HepG2 (cell line): ENCODE data around the gene TMEM74B. TPM values are rescaled to one million over a fixed set of nuclear protein-coding genes. Genes with fewer than 3 reads are reported as not detected.
A peak's percentile ranks its signal among the peaks of the same experiment; 100 is the strongest.

ENCODE experiments used
- ATAC-seq: fragments of 200-7000 bp; cut with Tn5 transposase; 3 replicates; pipeline ENCODE4 v1.9.1; 2020; ENCODE audit warnings: mild to moderate bottlenecking, moderate library complexity
- BruUV-seq: library from RNA; stranded (reverse); fragments of 400-500 nt; replicated peaks from 2 replicates; lab custom pipeline; 2021; lab: Mats Ljungman, UMichigan
- CTCF ChIA-PET: fragments of 300-600 bp; formaldehyde crosslinking; extraction: SDS; loops from one replicate; lab custom pipeline; 2021; ENCODE audit warnings: low total read pairs, inconsistent platforms, low intra/inter-chr PET ratio; lab: Yijun Ruan, JAX
- POLR2A ChIA-PET: fragments of 350-600 bp; sonication (Branson Sonifier 250); formaldehyde crosslinking; loops from one replicate; lab custom pipeline; 2020; ENCODE audit warnings: antibody characterized with exemption, inconsistent platforms; lab: Yijun Ruan, JAX
- DNase-seq: peaks from one replicate; pipeline ENCODE4 v3.0.0-alpha.2; 2015; ENCODE audit warnings: low spot score
- FAIRE-seq: peaks from 3 replicates; lab custom pipeline; 2011; peaks lifted over from hg19 to GRCh38; lab: Jason Lieb, UNC
- H2AFZ ChIP-seq: one replicate; pipeline ENCODE4 v1.6.1; 2011; ENCODE audit warnings: low read length, inconsistent platforms
- H3K27ac ChIP-seq: fragments of 300-600 bp; 3 replicates; pipeline ENCODE4 v1.8.0; 2011; ENCODE audit warnings: mixed run types, mild to moderate bottlenecking, mixed read lengths, low read length, inconsistent platforms; ENCODE audit not compliant: insufficient read depth; ENCODE audit errors: extremely low read length
- H3K27me3 ChIP-seq, 2 experiments: fragments of 200-600 bp in 1 of 2; 2 replicates in 1 of 2; 3 replicates in 1 of 2; pipeline versions ENCODE4 v1.6.0 to v1.8.0; 2011; ENCODE audit warnings: low read length in 2 of 2, mild to moderate bottlenecking in 2 of 2, moderate library complexity in 2 of 2, inconsistent platforms in 1 of 2; ENCODE audit not compliant: insufficient read depth in 2 of 2, control insufficient read depth in 1 of 2
- H3K36me3 ChIP-seq, 2 experiments: fragments of 200-600 bp in 1 of 2; replicated peaks in 1 of 2; 2 replicates in 1 of 2; 3 replicates in 1 of 2; pipeline versions ENCODE4 v1.5.1 to v1.8.0; 2011; ENCODE audit warnings: low read length in 2 of 2, inconsistent platforms in 1 of 2; ENCODE audit not compliant: insufficient read depth in 2 of 2, control insufficient read depth in 1 of 2
- H3K4me1 ChIP-seq: 2 replicates; pipeline ENCODE4 v1.5.1; 2012; ENCODE audit warnings: low read length, inconsistent platforms; ENCODE audit not compliant: insufficient read depth
- H3K4me2 ChIP-seq: 2 replicates; pipeline ENCODE4 v1.6.0; 2011; ENCODE audit warnings: low read depth, low read length, inconsistent platforms
- H3K4me3 ChIP-seq, 3 experiments: fragments of 200-600 bp in 1 of 3; sonication (generic), shearing (Covaris generic) in 1 of 3; replicated peaks in 1 of 3; 2 replicates each; pipeline ENCODE4 v1.5.1; 2011 to 2016; ENCODE audit warnings: low read length in 3 of 3, inconsistent platforms in 2 of 3, low read depth in 2 of 3, mild to moderate bottlenecking in 2 of 3, control low read depth in 1 of 3, mixed read lengths in 1 of 3; ENCODE audit not compliant: insufficient read depth in 1 of 3
- H3K79me2 ChIP-seq: one replicate; pipeline ENCODE4 v1.6.1; 2011; ENCODE audit warnings: low read length, inconsistent platforms; ENCODE audit not compliant: insufficient read depth
- H3K9ac ChIP-seq: 2 replicates; pipeline ENCODE4 v1.6.0; 2011; ENCODE audit warnings: mild to moderate bottlenecking, low read depth, low read length, inconsistent platforms; ENCODE audit not compliant: insufficient read depth
- H3K9me3 ChIP-seq: 2 replicates; pipeline ENCODE4 v1.5.1; 2012; ENCODE audit warnings: mild to moderate bottlenecking, low read length
- H4K20me1 ChIP-seq: 2 replicates; pipeline ENCODE4 v1.6.0; 2011; ENCODE audit warnings: inconsistent platforms, mild to moderate bottlenecking, low read length, moderate library complexity; ENCODE audit not compliant: insufficient read depth
- ARNT ChIP-seq: fragments of 450-650 bp; IDR thresholded peaks from 2 replicates; pipeline ENCODE4 v1.6.1; 2017
- ATM ChIP-seq: fragments of 450-650 bp; IDR thresholded peaks from 2 replicates; pipeline ENCODE4 v1.7.1; 2017; ENCODE audit warnings: mild to moderate bottlenecking, borderline replicate concordance
- FOSL1 ChIP-seq: sonication (generic); formaldehyde crosslinking; IDR thresholded peaks from 2 replicates; pipeline ENCODE4 v1.9.0; 2021; ENCODE audit warnings: missing genetic modification reagents, borderline replicate concordance
- FOXC1 ChIP-seq: sonication (generic); formaldehyde crosslinking; IDR thresholded peaks from 2 replicates; pipeline ENCODE4 v1.8.0; 2022; ENCODE audit warnings: mild to moderate bottlenecking, missing genetic modification reagents, borderline replicate concordance
- FOXP4 ChIP-seq: sonication (generic); formaldehyde crosslinking; IDR thresholded peaks from 2 replicates; pipeline ENCODE4 v1.4.0; 2020; ENCODE audit warnings: missing genetic modification reagents
- HDAC1 ChIP-seq: sonication (generic); formaldehyde crosslinking; IDR thresholded peaks from 2 replicates; pipeline ENCODE4 v1.5.1; 2020; ENCODE audit warnings: mild to moderate bottlenecking, missing genetic modification reagents
- HNRNPK ChIP-seq: fragments of 200-400 bp; formaldehyde crosslinking; IDR thresholded peaks from 2 replicates; pipeline ENCODE4 v1.6.1; 2018; ENCODE audit warnings: low read length, low read depth, moderate library complexity, mild to moderate bottlenecking; ENCODE audit not compliant: poor library complexity, severe bottlenecking
- KLF6 ChIP-seq: IDR thresholded peaks from 2 replicates; pipeline ENCODE4 v1.8.0; 2016; ENCODE audit warnings: missing biosample characterization, missing genetic modification reagents
- ZKSCAN5 ChIP-seq: sonication (generic); formaldehyde crosslinking; IDR thresholded peaks from 2 replicates; pipeline ENCODE4 v1.5.1; 2020; ENCODE audit warnings: mild to moderate bottlenecking, missing genetic modification reagents
- ZNF230 ChIP-seq: sonication (generic); formaldehyde crosslinking; IDR thresholded peaks from 2 replicates; pipeline ENCODE4 v1.4.0; 2020; ENCODE audit warnings: mild to moderate bottlenecking, missing genetic modification reagents
- ZNF460 ChIP-seq: sonication (generic); formaldehyde crosslinking; IDR thresholded peaks from 2 replicates; pipeline ENCODE4 v1.5.1; 2020; ENCODE audit warnings: missing genetic modification reagents, mild to moderate bottlenecking, borderline replicate concordance
- ZNF512 ChIP-seq: sonication (generic); formaldehyde crosslinking; IDR thresholded peaks from 2 replicates; pipeline ENCODE4 v1.4.0; 2020; ENCODE audit warnings: mild to moderate bottlenecking, missing genetic modification reagents
- ZNF878 ChIP-seq: sonication (generic); formaldehyde crosslinking; IDR thresholded peaks from 2 replicates; pipeline ENCODE4 v1.8.1; 2023; ENCODE audit warnings: mild to moderate bottlenecking, missing genetic modification reagents, moderate library complexity
- WGBS: methylation state at CpG from one replicate; pipeline ENCODE4 v1.1.6; 2017; ENCODE audit warnings: low lambda C conversion rate; 5-methylcytosine and 5-hydroxymethylcytosine counted together
- in situ Hi-C: cut with HindIII; loops from 2 replicates; pipeline ENCODE4 v1.10.0; 2017; ENCODE audit warnings: low pct_unique_long_range_greater_than_20kb; ENCODE audit not compliant: extremely low pct_ligation_motif_present
- intact Hi-C: fragments of 100-400 bp; cut with micrococcal nuclease; formaldehyde crosslinking; loops from one replicate; pipeline ENCODE4 v1.10.0; 2022; ENCODE audit not compliant: unreplicated experiment
- polyA plus RNA-seq, 8 experiments: library from polyadenylated mRNA; depleted of rRNA in 3 of 8; stranded (reverse) in 7 of 8; unstranded in 1 of 8; fragments of >200 nt; fragmentation: Illumina TruSeq in 4 of 8; extraction: Trizol in 4 of 8; gene quantifications; 2 replicates each; pipeline versions ENCODE4 v1.2.1 to v1.2.3, GENCODE V29; 2011 to 2016; ENCODE audit warnings: low read depth in 4 of 8, missing spikeins in 1 of 8, mixed read lengths in 1 of 8; ENCODE audit not compliant: insufficient read depth in 1 of 8
- total RNA-seq, 5 experiments: library from RNA; depleted of rRNA; stranded (reverse); fragments of >200 nt; fragmentation: Illumina TruSeq; extraction: Trizol; gene quantifications; 2 replicates each; pipeline ENCODE4 v1.2.3, GENCODE V29; 2016; ENCODE audit warnings: low read depth in 1 of 5

Gene TMEM74B
- total and polyA plus RNA-seq, 2 of the 13 experiments (the other 11 are each of a cell fraction or from before 2014, with no cell fraction given), result 4.7 to 18.4 TPM

- no peak overlapping the region for H3K27ac ChIP-seq
- H3K4me1 ChIP-seq, result peaks cover 39% of the 10 kb centered on the region
- H4K20me1 ChIP-seq, result no peaks in the 10 kb centered on the region
- H3K9ac ChIP-seq, result no peak overlapping the region
- no peaks in the 10 kb centered on the region; a peak in 1 of 5 replicates for H3K27me3 ChIP-seq
- intact Hi-C loops, result loop anchor here (10.0 kb wide), 1 partner anchor 375 kb away; no protein-coding TSS in a partner anchor
- no peak for FAIRE-seq
- BruUV-seq, result no TSS peak
- WGBS, result 22% methylated on average over 1 of the region's 1 CpG
- ChIA-PET POLR2A (no interaction called here), CTCF (no interaction called here)
- no peaks in the 10 kb centered on the region for H3K9me3 ChIP-seq
- no peak for DNase-seq
- H3K36me3 ChIP-seq, result no peaks in the 10 kb centered on the region
- ATAC-seq, result no peak
- H3K79me2 ChIP-seq, result no peaks in the 10 kb centered on the region
- H2AFZ ChIP-seq, result no peak overlapping the region
- no peak overlapping the region for H3K4me3 ChIP-seq
- H3K4me2 ChIP-seq, result no peak overlapping the region
- in situ Hi-C loops, result loop anchor here (5.0 to 10.0 kb wide), 3 partner anchors 73 to 375 kb away; partner anchors contain the start of gene PSMF1
- 0 out of 2 replicates have a peak, but pooled peaks have one; percentile 21 for TF ChIP-seq ATM
- TF ChIP-seq ZNF512 (CRISPR knock-in tag), result peak; percentile 80; the same call in 1 of the 2 replicates
- no peak for TF ChIP-seq FOXC1 (CRISPR knock-in tag)
- no peak for TF ChIP-seq ZNF460 (CRISPR knock-in tag)
- no peak for TF ChIP-seq ZNF230 (CRISPR knock-in tag)
These were observed 5.0 kb upstream of the TMEM74B start for GRCh38 chr20:1189827-1190226.

GRCh38 chr20:1188347-1188746 lies 3.6 kb upstream of the TMEM74B start:
- DNase-seq (no peak), ATAC-seq (no peak), FAIRE-seq (peak; percentile 56)
- POLR2A ChIA-PET, result interaction anchor here (1.2 to 1.6 kb wide), 2 partner anchors 25 to 137 kb away, joined by 3 to 6 read pairs; no protein-coding TSS in a partner anchor
- Histone ChIP-seq H4K20me1 (no peaks in the 10 kb centered on the region), H3K27me3 (no peaks in the 10 kb centered on the region; a peak in 1 of 5 replicates), H3K79me2 (no peaks in the 10 kb centered on the region), H3K4me1 (peaks cover 54% of the 10 kb centered on the region), H3K4me3 (peak overlapping the region in 1 of 3 experiments; percentile 2; a peak in 1 of 6 replicates), H3K4me2 (peak overlapping the region; percentile 94), H3K27ac (peak overlapping the region; percentile 61), H2AFZ (no peak overlapping the region), H3K9ac (peak overlapping the region; percentile 58), H3K36me3 (no peaks in the 10 kb centered on the region), H3K9me3 (no peaks in the 10 kb centered on the region)
- 95% methylated on average over 1 of the region's 1 CpG for WGBS
- in situ Hi-C loops, result loop anchor here (5.0 to 10.0 kb wide), 3 partner anchors 71 to 374 kb away; partner anchors contain the start of gene PSMF1
- CTCF ChIA-PET, result no interaction called here
- intact Hi-C loops, result loop anchor here (10.0 kb wide), 1 partner anchor 374 kb away; no protein-coding TSS in a partner anchor
- no TSS peak for BruUV-seq
- TF ChIP-seq ARNT (peak; percentile 93), ZNF878 (CRISPR knock-in tag) (no peak), ZKSCAN5 (CRISPR knock-in tag) (0 out of 2 replicates have a peak, but pooled peaks have one; percentile 33), HNRNPK (no peak), KLF6 (CRISPR knock-in tag) (no peak), HDAC1 (no peak), FOXP4 (no peak), FOSL1 (CRISPR knock-in tag) (no peak)
